GM12874 (cell line): ENCODE results near the gene TMEM169.
A peak's percentile ranks its signal among the peaks of the same experiment; 100 is the strongest.

Source experiments
- CTCF ChIP-seq: IDR thresholded peaks from 2 replicates; pipeline ENCODE4 v1.5.1; 2011; ENCODE audit warnings: low read depth, mild to moderate bottlenecking, control low read depth, low read length, moderate library complexity; ENCODE audit not compliant: insufficient read depth

TMEM169 gene

GRCh38 chr2:216107760-216108159 lies 26.0 kb downstream of the TMEM169 start:
- no peak for TF ChIP-seq CTCF

- no peak for TF ChIP-seq CTCF
Measured at GRCh38 chr2:216108310-216108966, 26.7 kb downstream of the TMEM169 start.

GRCh38 chr2:216108967-216109921 lies 27.5 kb downstream of the TMEM169 start, which contains the start of gene XRCC5:
Gene XRCC5, plus strand, starts transcription at chr2:216109348. Its CDS starts 89 bp downstream, at chr2:216109437.
- no peak for TF ChIP-seq CTCF

GRCh38 chr2:216109962-216110614 lies 28.4 kb downstream of the TMEM169 start:
- 0 out of 2 replicates have a peak, but pooled peaks have one; percentile 26 for TF ChIP-seq CTCF

- no peak for TF ChIP-seq CTCF
Measured at GRCh38 chr2:216110620-216111019, 28.9 kb downstream of the TMEM169 start.

GRCh38 chr2:216111122-216111521 lies 29.4 kb downstream of the TMEM169 start:
- no peak for TF ChIP-seq CTCF

- TF ChIP-seq CTCF = no peak
Measured at GRCh38 chr2:216112926-216113325, 31.2 kb downstream of the TMEM169 start.
